ENCODE measurements around the gene CXCL12. TPM values are rescaled to one million over a fixed set of nuclear protein-coding genes. Genes with fewer than 3 reads are reported as not detected.

Gene CXCL12
- total and polyA plus RNA-seq, 10 donors = 22.7 to 549 (median 294) TPM

DNA sequence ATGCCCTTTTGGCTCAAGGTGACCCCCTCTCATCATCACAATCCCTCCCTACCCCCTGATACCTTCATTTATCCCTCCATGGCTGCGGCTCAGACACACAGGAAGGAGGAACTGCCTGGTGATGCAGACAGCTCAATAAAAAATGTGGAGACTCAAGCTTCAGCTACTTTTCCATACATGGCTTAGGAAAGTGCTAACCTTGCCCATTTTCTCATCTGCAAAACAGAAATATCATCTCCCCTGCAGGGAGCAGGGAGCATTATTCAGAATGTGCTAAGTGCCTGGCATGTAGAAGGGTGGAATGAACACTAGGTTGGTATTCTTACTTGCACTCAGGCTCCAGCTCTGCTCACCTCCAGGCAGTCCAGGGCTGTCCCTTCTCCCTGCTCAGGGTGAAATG is 23.8 kb downstream of the CXCL12 start:
- intact Hi-C loops (cut with DNase I; ENCODE audit: low total_unique reads) = no loop called here
- no peak overlapping the region for H3K4me3 ChIP-seq
- TF ChIP-seq POLR2A (IDR thresholded peaks at IDR 0.05) = no peak
- TF ChIP-seq, protein P1, sequence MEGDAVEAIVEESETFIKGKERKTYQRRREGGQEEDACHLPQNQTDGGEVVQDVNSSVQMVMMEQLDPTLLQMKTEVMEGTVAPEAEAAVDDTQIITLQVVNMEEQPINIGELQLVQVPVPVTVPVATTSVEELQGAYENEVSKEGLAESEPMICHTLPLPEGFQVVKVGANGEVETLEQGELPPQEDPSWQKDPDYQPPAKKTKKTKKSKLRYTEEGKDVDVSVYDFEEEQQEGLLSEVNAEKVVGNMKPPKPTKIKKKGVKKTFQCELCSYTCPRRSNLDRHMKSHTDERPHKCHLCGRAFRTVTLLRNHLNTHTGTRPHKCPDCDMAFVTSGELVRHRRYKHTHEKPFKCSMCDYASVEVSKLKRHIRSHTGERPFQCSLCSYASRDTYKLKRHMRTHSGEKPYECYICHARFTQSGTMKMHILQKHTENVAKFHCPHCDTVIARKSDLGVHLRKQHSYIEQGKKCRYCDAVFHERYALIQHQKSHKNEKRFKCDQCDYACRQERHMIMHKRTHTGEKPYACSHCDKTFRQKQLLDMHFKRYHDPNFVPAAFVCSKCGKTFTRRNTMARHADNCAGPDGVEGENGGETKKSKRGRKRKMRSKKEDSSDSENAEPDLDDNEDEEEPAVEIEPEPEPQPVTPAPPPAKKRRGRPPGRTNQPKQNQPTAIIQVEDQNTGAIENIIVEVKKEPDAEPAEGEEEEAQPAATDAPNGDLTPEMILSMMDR (IDR thresholded peaks at IDR 0.05 in 8 of 11, conservative IDR thresholded peaks at IDR 0.05 in 3 of 11) = no peak
- TF ChIP-seq POLR2AphosphoS5 (IDR thresholded peaks at IDR 0.05) = no peak
- no peaks in the 10 kb centered on the region for H3K9me3 ChIP-seq
- WGBS, 5 donors = 0 to 54% (median 35%) methylated on average over 1 of the region's 1 CpG
- DNase-seq = no peak
- no peaks in the 10 kb centered on the region for H3K27me3 ChIP-seq (replicated peaks in 1 of 7)
- H3K27ac ChIP-seq = no peak overlapping the region
- no peaks in the 10 kb centered on the region for H3K4me1 ChIP-seq
- H3K36me3 ChIP-seq = no peaks in the 10 kb centered on the region

DNA sequence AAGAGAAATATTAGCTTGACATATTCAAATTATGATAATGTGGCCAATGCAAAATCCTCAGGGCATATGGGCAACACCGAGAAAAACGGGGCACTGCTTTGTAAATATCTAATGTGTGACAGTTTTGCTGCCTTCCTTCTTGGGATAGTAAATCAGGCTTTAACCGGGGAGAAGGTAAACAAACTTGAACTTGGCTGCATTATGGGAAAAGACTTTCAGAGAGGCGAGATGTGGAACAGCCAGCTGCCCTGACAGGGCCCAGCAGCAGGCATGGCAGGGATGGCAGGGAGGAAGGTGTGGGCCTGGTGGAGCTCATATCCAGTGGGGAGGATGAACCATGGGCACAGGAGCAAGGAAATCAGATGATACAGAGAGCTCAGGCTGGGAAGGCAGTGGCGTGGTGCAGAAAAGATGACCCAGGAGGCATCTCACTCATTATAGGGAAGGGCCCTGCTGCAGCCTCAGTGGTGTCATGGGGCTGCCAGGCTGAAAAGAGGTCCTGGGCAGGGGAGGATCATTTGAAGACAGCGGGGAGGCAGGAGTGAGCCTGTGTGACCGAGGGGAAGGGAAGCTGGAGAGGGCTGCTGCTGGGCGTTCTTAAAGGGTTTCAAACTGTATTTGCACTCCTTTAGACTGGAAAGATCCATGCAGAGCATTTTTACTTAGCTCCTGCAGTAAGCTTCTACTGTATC is 26.7 kb downstream of the CXCL12 start:
- H3K27ac ChIP-seq = no peak overlapping the region
- H3K9me3 ChIP-seq = no peaks in the 10 kb centered on the region
- WGBS, 5 donors = 69 to 84% (median 79%) methylated on average over 8 of the region's 8 CpGs
- no peak overlapping the region for H3K4me3 ChIP-seq
- no peak for TF ChIP-seq POLR2AphosphoS5 (IDR thresholded peaks at IDR 0.05)
- TF ChIP-seq, protein P1 (IDR thresholded peaks at IDR 0.05 in 8 of 11, conservative IDR thresholded peaks at IDR 0.05 in 3 of 11) = no peak
- no peak for TF ChIP-seq POLR2A (IDR thresholded peaks at IDR 0.05)
- DNase-seq = no peak
- H3K27me3 ChIP-seq (replicated peaks in 1 of 7) = no peaks in the 10 kb centered on the region
- intact Hi-C loops (cut with DNase I; ENCODE audit: low total_unique reads) = no loop called here
- no peaks in the 10 kb centered on the region for H3K4me1 ChIP-seq
- no peaks in the 10 kb centered on the region for H3K36me3 ChIP-seq

DNA sequence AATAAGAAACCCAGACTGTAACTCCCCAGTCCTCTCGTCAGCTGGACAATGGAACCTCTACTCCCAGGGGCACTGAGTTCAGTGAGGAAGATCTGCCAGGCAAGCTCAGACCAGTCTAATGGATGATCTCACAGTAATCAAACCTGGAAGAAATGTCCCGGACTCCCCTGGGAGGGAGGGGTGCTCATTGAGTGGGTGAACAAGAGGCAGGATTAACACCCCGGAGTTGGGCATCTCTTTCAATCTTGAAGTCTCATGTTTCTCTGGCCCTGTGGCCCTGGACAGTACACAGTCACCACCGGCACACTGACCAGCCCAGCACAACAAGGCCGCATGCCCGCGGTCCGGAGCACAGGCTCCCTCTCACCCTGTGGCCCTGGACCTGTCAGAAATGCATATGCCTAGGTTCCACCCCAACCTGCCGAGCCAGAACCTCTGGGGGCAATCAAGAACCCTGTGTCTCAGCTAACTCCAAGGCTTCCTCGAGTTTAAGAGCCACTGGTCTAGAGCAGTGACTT is 27.8 kb downstream of the CXCL12 start:
- H3K27ac ChIP-seq = no peak overlapping the region
- peaks cover 0 to 5% (median 0%) of the 10 kb centered on the region in 6 donors for H3K4me1 ChIP-seq
- no peaks in the 10 kb centered on the region for H3K9me3 ChIP-seq
- no peaks in the 10 kb centered on the region for H3K36me3 ChIP-seq
- TF ChIP-seq, protein P1 (IDR thresholded peaks at IDR 0.05 in 8 of 11, conservative IDR thresholded peaks at IDR 0.05 in 3 of 11) = no peak
- TF ChIP-seq POLR2AphosphoS5 (IDR thresholded peaks at IDR 0.05) (no peak), POLR2A (IDR thresholded peaks at IDR 0.05) (no peak)
- 80 to 88% (median 83%) methylated on average over 3 to 10 of the region's 10 CpGs for WGBS, 5 donors
- H3K4me3 ChIP-seq = no peak overlapping the region
- no peak for DNase-seq
- intact Hi-C loops (cut with DNase I; ENCODE audit: low total_unique reads) = no loop called here
- no peaks in the 10 kb centered on the region for H3K27me3 ChIP-seq (replicated peaks in 1 of 7)

DNA sequence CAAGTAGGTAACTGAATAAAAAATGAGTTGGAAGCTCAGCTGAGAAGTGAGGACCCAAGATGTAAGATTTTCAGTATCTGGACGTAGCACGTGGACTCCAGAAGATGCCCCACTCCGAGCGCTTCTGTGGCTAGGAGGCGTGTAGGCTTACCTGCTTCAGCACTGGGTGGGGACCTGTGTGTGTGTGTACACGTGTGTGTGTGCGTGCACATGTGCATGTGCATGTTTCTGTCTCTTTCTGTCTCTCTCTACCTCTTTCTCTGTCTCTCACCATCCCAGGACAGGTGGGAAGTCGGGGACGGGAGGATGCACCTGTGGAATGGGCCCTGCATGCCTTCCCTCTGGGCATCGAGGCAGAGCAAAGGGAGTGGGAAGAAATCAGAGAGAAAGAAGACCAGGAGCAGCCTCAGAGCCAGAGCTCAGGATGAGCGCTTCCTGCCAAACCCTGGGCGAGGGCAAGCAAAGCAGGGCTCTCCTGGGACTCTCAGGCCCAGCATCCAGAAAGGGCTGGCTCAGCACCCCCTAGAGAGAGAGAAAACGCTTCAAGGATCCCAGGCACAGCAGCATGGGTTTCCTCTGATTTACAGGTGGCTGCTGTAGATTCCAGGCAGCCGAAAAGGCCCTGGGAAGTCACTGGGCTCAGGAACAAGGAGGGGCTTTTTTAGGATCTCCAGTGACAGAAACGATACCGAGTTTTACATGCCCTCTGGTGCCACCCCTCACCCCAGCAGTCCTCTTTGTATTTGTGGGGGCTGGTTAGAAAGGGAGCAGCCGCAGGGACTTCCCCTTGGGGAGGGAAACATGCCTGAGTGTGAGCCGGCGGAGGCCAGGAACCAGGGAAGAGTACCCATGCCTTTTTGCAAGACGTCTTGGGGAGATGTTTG is 28.5 kb downstream of the CXCL12 start:
- Histone ChIP-seq H3K9me3 (no peaks in the 10 kb centered on the region), H3K27me3 (replicated peaks in 1 of 7) (no peaks in the 10 kb centered on the region), H3K36me3 (no peaks in the 10 kb centered on the region), H3K4me1 (peaks cover 0 to 5% (median 0%) of the 10 kb centered on the region in 6 donors), H3K4me3 (no peak overlapping the region), H3K27ac (no peak overlapping the region)
- DNase-seq = no peak
- intact Hi-C loops (cut with DNase I; ENCODE audit: low total_unique reads) = no loop called here
- WGBS, 5 donors = 75 to 88% (median 80%) methylated on average over 18 to 20 of the region's 20 CpGs
- TF ChIP-seq POLR2A (IDR thresholded peaks at IDR 0.05) = no peak
- TF ChIP-seq, protein P1 (IDR thresholded peaks at IDR 0.05 in 8 of 11, conservative IDR thresholded peaks at IDR 0.05 in 3 of 11) = no peak
- no peak for TF ChIP-seq POLR2AphosphoS5 (IDR thresholded peaks at IDR 0.05)
